Measurements from ENCODE around the gene CALN1.

DNA sequence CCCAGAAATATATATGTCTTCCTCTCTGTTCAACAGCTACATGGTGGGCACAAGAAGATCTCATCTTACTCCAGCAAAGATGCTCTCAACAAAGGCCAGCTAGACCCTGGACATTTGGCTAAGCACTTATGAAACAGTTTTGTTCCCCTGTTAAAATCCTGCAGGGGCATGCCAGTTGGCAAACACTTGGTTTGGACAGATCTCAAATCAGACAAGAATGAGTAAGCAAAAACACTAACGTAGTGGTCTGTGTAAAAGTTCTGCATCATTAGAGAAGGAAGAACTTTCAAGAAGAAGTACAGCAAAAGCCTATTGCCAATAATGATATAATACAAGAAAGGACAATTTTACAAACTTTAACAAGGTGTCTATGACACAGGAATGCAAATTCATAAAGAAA, 125.6 kb downstream of the CALN1 start:
- TF ChIP-seq CTCF (IDR thresholded peaks at IDR 0.05; ENCODE audit: poor library complexity) (no peak), EZH2 (IDR thresholded peaks at IDR 0.05; ENCODE audit: borderline replicate concordance) (no peak)
